GF-D8 (cell line): Measurements from ENCODE around the gene RALGPS1.
"Not testable (repeated sequence)": the region's sequence is repeated elsewhere in the genome, so short reads cannot be mapped to it uniquely, and the experiment has no call there.

Experiments used
- DNase-seq: peaks from one replicate; lab custom pipeline; 2025; lab: John Stamatoyannopoulos, UW

The RALGPS1 gene

GRCh38 chr9:127136880-127137639 lies 222.5 kb downstream of the RALGPS1 start:
- no peak for DNase-seq

- DNase-seq, result no peak
Observed at GRCh38 chr9:127137640-127138360, 223.2 kb downstream of the RALGPS1 start.

- DNase-seq, result no peak
Observed at GRCh38 chr9:127138444-127138843, 223.9 kb downstream of the RALGPS1 start.

GRCh38 chr9:127139071-127139731 lies 224.6 kb downstream of the RALGPS1 start:
- no peak for DNase-seq

GRCh38 chr9:127139775-127140174 lies 225.2 kb downstream of the RALGPS1 start:
- DNase-seq, result no peak

GRCh38 chr9:127140181-127140580 lies 225.6 kb downstream of the RALGPS1 start:
- DNase-seq, result no peak

GRCh38 chr9:127140842-127141675 lies 226.5 kb downstream of the RALGPS1 start:
- DNase-seq, result no peak

- no peak for DNase-seq
Observed at GRCh38 chr9:127142291-127142690, 227.7 kb downstream of the RALGPS1 start.

- no peak for DNase-seq
Observed at GRCh38 chr9:127142931-127143464, 228.4 kb downstream of the RALGPS1 start.

- DNase-seq, result no peak
Observed at GRCh38 chr9:127143920-127144465, 229.4 kb downstream of the RALGPS1 start.

- no peak for DNase-seq
Observed at GRCh38 chr9:127144670-127145445, 230.3 kb downstream of the RALGPS1 start.

GRCh38 chr9:127146841-127147240 lies 232.3 kb downstream of the RALGPS1 start:
- DNase-seq, result not testable (repeated sequence)

GRCh38 chr9:127147251-127147650 lies 232.7 kb downstream of the RALGPS1 start:
- DNase-seq, result no peak

- DNase-seq, result no peak
Observed at GRCh38 chr9:127148014-127148413, 233.4 kb downstream of the RALGPS1 start.

GRCh38 chr9:127149010-127149409 lies 234.4 kb downstream of the RALGPS1 start:
- DNase-seq, result no peak

GRCh38 chr9:127149463-127150390 lies 235.1 kb downstream of the RALGPS1 start:
- DNase-seq, result no peak

GRCh38 chr9:127153501-127153900 lies 238.9 kb downstream of the RALGPS1 start:
- DNase-seq, result no peak

GRCh38 chr9:127154003-127154389 lies 239.4 kb downstream of the RALGPS1 start:
- no peak for DNase-seq

GRCh38 chr9:127154390-127155191 lies 240.0 kb downstream of the RALGPS1 start:
- DNase-seq, result no peak
